ENCODE data around the gene POGK. TPM values are rescaled to one million over a fixed set of nuclear protein-coding genes. Genes with fewer than 3 reads are reported as not detected.

POGK gene
- total and polyA plus RNA-seq, 9 of the 15 experiments (the other 6 are each of a cell fraction or from before 2014, with no cell fraction given), result 6.1 to 44.5 (median 24.3) TPM

- TF ChIP-seq GTF3C2 (IDR thresholded peaks at IDR 0.05; ENCODE audit: borderline replicate concordance, extremely low read depth, insufficient read length) (no peak), RAD21 (CRISPR knock-in tag; conservative IDR thresholded peaks at IDR 0.05 in 1 of 2, IDR thresholded peaks at IDR 0.05 in 1 of 2) (no peak), EP400 (IDR thresholded peaks at IDR 0.05) (peak; percentile 89), E2F1 (CRISPR knock-in tag; IDR thresholded peaks at IDR 0.05) (peak; percentile 67; the same call in 1 of the 2 replicates), ZBTB49 (CRISPR knock-in tag; IDR thresholded peaks at IDR 0.05; ENCODE audit: borderline replicate concordance) (no peak), ELK1 (CRISPR knock-in tag; IDR thresholded peaks at IDR 0.05) (no peak), NFE2 (IDR thresholded peaks at IDR 0.05; ENCODE audit: low read depth) (no peak), CBFA2T2 (conservative IDR thresholded peaks at IDR 0.05) (peak; percentile 17; the same call in 1 of the 2 replicates), AFF4 (CRISPR knock-in tag; IDR thresholded peaks at IDR 0.05) (no peak; the same call in 1 of the 2 replicates)
Observed at GRCh38 chr1:166838766-166839599, at the start of gene POGK (continued).
